Esophagus (tissue), 2 donors: ENCODE measurements around the gene EPHA5. TPM values are rescaled to one million over a fixed set of nuclear protein-coding genes. Genes with fewer than 3 reads are reported as not detected.
"Not testable (repeated sequence)": the region's sequence is repeated elsewhere in the genome, so short reads cannot be mapped to it uniquely, and the experiment has no call there.

ENCODE experiments used
- H3K27ac ChIP-seq, 2 donors: one replicate each; pipeline ENCODE4 v1.5.1; 2013; ENCODE audit warnings: low read depth in 2 of 2, mild to moderate bottlenecking in 2 of 2, inconsistent platforms in 1 of 2, low read length in 1 of 2, moderate library complexity in 1 of 2
- H3K27me3 ChIP-seq, 2 donors: one replicate each; pipeline ENCODE4 v1.6.1; 2013; ENCODE audit warnings: low read length in 2 of 2, control low read depth in 1 of 2, mild to moderate bottlenecking in 1 of 2; ENCODE audit not compliant: insufficient read depth in 2 of 2, control insufficient read depth in 1 of 2
- H3K36me3 ChIP-seq, 2 donors: one replicate each; pipeline ENCODE4 v1.6.1; 2013; ENCODE audit warnings: low read length in 1 of 2; ENCODE audit not compliant: control insufficient read depth in 2 of 2, insufficient read depth in 2 of 2
- H3K4me1 ChIP-seq, 2 donors: one replicate each; pipeline ENCODE4 v1.6.1; 2013; ENCODE audit warnings: low read length in 1 of 2; ENCODE audit not compliant: control insufficient read depth in 2 of 2, insufficient read depth in 2 of 2
- H3K4me3 ChIP-seq, 2 donors: one replicate each; pipeline ENCODE4 v1.5.1; 2013; ENCODE audit warnings: low read length in 2 of 2, mild to moderate bottlenecking in 2 of 2, low read depth in 1 of 2, moderate library complexity in 1 of 2
- H3K9me3 ChIP-seq, 2 donors: one replicate each; pipeline ENCODE4 v1.6.1; 2013; ENCODE audit warnings: mild to moderate bottlenecking in 2 of 2, low read depth in 1 of 2, low read length in 1 of 2, moderate library complexity in 1 of 2; ENCODE audit not compliant: control insufficient read depth in 2 of 2, insufficient read depth in 1 of 2
- WGBS, 2 donors: extraction: QIAGEN DNeasy Blood & Tissue Kit; methylation state at CpG; one replicate each; pipeline ENCODE4 v1.1.7; 2013; 5-methylcytosine and 5-hydroxymethylcytosine counted together
- polyA plus RNA-seq, 2 donors: library from polyadenylated mRNA; stranded (reverse); fragments of 200-250 nt; gene quantifications; one replicate each; pipeline ENCODE4 v1.2.3, GENCODE V29; 2013
- donor health status: healthy with polysubstance abuse.
- donor health status: Bipolar disorder and iron deficiency.

EPHA5 gene
- polyA plus RNA-seq, 2 donors: under 0.01 TPM

DNA sequence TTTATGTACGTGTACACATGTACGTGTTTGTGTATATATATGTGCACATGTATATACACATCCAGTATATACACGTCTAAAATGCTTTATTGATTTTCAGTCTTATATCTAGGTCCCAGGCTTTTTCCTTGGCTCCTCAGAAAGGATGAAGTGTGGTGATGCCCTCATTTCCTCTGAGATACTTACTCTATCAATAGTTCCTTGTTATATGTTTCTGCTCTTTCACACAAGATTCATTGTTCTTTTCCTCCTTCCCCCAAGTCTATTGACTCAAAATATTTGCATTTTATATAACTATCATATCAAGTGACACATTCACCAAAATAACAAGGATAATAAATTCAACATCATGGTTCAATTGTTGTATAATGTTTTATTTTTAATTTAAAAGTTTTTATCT lies 359.2 kb downstream of the EPHA5 start:
- Histone ChIP-seq H3K9me3 (no peaks in the 10 kb centered on the region), H3K4me1 (no peaks in the 10 kb centered on the region), H3K4me3 (no peak overlapping the region), H3K27ac (no peak overlapping the region), H3K36me3 (no peaks in the 10 kb centered on the region), H3K27me3 (no peaks in the 10 kb centered on the region)
- 81 to 87% methylated on average over 3 of the region's 3 CpGs for WGBS, 2 donors

DNA sequence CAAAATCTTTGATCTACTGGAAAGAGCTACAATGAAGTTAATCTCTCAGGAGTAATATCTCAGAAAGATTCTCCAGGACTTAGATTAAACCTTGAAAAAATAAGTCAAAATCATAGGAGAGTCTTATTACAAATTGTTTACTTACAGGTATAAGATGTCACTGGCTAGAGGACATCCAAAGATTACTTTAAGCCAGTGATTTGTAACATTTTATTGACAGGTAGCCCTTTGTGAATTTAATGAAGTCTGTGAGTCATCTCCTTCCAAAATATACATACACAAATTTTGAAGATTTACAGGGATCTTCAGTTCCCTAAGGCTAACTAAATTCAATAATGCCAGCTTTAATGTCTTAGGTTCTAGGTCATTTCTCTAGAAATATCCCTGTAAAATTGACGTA lies 359.7 kb downstream of the EPHA5 start:
- H3K4me1 ChIP-seq: no peaks in the 10 kb centered on the region
- WGBS, 2 donors: 76 to 80% methylated on average over 1 of the region's 1 CpG

DNA sequence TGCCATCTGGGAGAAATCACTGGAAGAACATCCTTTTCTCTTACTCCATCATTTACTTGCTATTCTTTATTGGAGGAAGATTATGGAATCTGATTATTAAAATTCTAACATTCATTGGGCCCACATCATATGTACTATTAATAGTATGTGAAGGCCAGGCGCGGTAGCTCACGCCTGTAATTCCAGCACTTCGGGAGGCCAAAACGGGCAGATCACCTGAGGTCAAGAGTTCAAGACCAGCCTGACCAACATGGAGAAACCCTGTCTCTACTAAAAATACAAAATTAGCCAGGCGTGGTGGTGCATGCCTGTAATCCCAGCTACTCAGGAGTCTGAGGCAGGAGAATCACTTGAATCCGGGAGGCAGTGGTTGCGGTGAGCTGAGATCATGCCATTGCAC lies 361.7 kb downstream of the EPHA5 start:
- not testable (repeated sequence) for H3K4me3 ChIP-seq, H3K9me3 ChIP-seq, H3K36me3 ChIP-seq, H3K27me3 ChIP-seq, H3K27ac ChIP-seq, H3K4me1 ChIP-seq
- WGBS, 2 donors: 92 to 93% methylated on average over 8 of the region's 8 CpGs

More for the DNA sequence above, 359.7 kb downstream of the EPHA5 start:
- no peaks in the 10 kb centered on the region for H3K36me3 ChIP-seq
- H3K4me3 ChIP-seq: no peak overlapping the region
- H3K27ac ChIP-seq: no peak overlapping the region
- H3K27me3 ChIP-seq: no peaks in the 10 kb centered on the region
- peaks cover 0 to 2% of the 10 kb centered on the region in 2 donors for H3K9me3 ChIP-seq

DNA sequence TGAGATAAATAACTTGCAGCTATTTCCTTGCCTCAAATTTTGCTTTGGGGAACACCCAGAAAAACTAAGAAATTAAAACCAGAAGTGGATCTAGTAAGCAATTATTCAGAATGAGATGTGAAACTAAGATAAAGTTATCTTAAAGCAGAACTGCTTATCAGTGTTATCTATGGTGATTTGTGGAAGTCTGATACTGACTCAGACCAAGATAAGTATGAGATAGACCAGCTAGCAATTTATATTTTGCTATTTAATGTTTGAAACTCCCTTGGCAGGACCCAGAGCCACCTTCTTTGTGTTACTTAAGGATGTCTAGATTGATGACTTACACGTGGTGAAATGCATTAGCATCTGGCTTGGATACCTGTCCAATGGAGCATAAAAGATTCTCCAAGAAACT lies 368.1 kb downstream of the EPHA5 start:
- Histone ChIP-seq H3K4me3 (no peak overlapping the region), H3K27me3 (no peaks in the 10 kb centered on the region), H3K9me3 (peaks cover 0 to 3% of the 10 kb centered on the region in 2 donors), H3K27ac (no peak overlapping the region), H3K4me1 (no peaks in the 10 kb centered on the region), H3K36me3 (no peaks in the 10 kb centered on the region)
- WGBS, 2 donors: 14 to 19% methylated on average over 1 of the region's 1 CpG

DNA sequence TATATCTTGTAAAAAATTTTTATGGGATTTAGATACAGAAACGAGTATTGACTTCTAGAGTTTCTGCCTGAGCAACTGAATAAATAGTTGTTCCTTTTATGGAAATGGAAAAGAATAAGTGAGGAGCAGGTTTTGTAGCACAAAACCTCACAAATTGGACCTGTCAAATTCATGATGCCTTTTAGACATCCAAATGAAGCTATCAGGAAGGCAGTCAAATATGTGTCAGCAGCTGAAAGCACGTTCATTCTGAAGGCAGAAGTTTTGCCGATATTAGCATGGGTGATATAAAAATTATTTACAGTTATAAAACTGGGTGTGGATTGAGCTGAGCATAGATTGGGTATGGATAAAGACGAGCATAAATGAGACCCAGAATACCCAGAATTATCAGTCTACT lies 374.0 kb downstream of the EPHA5 start:
- no peaks in the 10 kb centered on the region for H3K4me1 ChIP-seq
- H3K36me3 ChIP-seq: no peaks in the 10 kb centered on the region
- H3K27ac ChIP-seq: no peak overlapping the region
- no peak overlapping the region for H3K4me3 ChIP-seq
- WGBS, 2 donors: 73 to 75% methylated on average over 4 of the region's 4 CpGs
- H3K9me3 ChIP-seq: no peaks in the 10 kb centered on the region
- no peaks in the 10 kb centered on the region for H3K27me3 ChIP-seq

DNA sequence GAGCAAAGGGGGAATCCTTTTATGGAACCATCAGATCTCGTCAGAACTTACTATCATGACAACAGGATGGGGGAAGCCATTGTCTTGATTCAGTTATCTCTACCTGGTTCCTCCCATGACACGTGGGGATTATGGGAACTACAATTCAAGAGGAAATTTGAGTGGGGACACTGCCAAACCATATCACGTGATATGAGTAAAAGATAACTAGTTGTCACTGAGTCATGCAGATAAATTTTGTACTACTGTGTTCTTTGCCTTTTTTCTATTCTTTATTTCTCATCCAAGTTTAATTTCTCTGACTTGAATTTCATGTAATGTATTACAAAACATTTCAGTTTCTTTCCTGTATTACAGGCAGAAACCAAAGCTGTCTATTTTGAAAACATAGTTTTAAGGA lies 383.2 kb downstream of the EPHA5 start:
- Histone ChIP-seq H3K36me3 (no peaks in the 10 kb centered on the region), H3K4me1 (no peaks in the 10 kb centered on the region)
- WGBS, 2 donors: 64 to 75% methylated on average over 3 of the region's 3 CpGs

More for the DNA sequence above, 383.2 kb downstream of the EPHA5 start:
- no peaks in the 10 kb centered on the region for H3K27me3 ChIP-seq
- no peak overlapping the region for H3K4me3 ChIP-seq
- H3K27ac ChIP-seq: no peak overlapping the region
- H3K9me3 ChIP-seq: no peaks in the 10 kb centered on the region
